Astrocyte of the hippocampus (primary cell): Measurements from ENCODE around the gene PRKAG3.
"Not testable (repeated sequence)": the region's sequence is repeated elsewhere in the genome, so short reads cannot be mapped to it uniquely, and the experiment has no call there.

Source experiments
- DNase-seq: peaks from one replicate; pipeline ENCODE4 v3.0.0; 2011; ENCODE audit warnings: low read depth, low spot score

Gene PRKAG3

DNA sequence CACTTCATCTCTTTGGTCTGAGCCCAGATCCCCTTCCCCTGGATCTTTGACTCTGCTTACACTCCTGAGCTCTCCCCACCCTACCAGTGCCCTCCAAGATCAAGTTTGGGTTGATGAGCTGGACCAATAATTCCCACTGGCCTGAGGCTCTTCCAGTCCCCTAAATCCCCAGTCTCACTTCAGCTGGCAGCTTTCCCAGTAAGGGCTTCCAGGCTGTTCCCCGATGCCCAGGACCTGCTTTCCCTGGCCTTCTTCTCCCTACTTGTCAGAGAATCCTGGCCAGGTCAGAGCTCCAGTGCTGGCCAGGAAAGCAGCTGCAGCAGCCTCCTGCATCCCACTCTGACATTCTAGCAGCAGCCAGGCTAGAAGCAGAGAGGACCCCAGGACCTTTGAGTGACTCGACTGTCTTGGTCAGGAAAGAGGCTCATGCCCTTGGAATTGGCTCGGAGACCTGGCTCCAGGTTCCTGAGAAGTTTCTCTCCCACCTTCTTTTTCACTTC, 31.5 kb upstream of the PRKAG3 start:
- DNase-seq, result no peak

GRCh38 chr2:218861645-218862318, 30.2 kb upstream of the PRKAG3 start:
- no peak for DNase-seq

DNA sequence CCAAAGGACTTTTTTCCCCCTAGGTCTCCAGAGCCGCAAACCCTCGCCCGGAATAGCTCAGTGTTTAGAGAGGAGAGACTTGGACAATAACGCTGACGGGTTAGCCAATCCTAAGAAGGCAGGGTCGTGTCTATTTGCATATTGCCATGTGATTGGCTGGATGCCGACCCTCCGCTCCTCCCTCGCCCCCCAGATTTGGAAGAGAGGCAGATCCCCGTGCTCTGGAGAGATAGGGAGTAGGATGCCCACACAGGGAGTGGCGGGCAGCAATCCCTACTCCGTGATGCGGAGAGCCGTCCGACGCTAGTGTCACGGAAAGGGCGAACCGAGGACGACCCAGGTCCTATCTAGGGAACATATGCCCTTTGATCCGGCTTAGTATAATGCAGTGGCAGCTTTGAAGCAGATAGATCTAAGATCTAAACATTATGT, 29.4 kb upstream of the PRKAG3 start:
- DNase-seq, result peak; percentile 54

DNA sequence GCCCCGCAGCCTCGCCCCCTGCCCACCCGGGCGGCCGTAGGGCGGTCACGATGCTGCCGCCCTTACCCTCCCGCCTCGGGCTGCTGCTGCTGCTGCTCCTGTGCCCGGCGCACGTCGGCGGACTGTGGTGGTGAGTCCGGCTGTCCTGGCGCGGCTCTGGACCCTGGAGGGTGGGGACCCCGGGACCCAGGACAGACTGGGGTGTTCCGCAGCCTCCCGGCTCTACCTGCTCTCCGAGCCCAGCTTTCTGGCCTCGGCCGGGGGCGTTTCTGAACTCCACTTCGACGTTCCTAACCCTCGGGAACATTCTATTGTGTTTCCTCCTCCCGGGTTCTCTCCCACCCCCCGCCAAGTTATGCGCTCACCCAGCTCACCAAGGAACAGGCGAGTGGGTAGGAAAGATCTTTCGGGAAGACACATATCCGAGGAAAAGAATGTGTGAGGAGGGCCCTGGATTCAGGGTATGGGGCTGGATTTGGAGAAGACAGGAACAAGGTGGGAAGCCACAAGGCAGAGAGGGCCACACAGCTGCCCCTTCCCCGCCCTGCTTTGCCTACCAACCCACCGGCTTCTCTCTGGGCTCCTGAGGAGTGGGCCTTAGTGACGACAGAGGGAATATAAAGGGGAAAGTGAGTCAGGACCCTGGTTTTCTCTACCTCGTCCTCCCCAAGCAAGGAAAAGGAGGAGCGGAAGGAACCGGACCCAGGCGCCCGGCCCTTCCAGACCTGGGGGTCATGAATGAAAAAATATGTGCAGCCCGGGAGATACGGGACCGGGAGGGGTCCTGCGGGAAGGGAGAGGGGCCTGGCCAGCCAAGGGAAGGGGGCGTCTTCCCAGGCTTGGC, 28.6 kb upstream of the PRKAG3 start:
- DNase-seq, result no peak

- no peak for DNase-seq
These were observed 28.0 kb upstream of the PRKAG3 start, which contains the start of gene WNT6 for GRCh38 chr2:218859556-218859987. WNT6 (plus strand) TSS chr2:218859805; CDS start chr2:218860038, 233 bp downstream.

DNA sequence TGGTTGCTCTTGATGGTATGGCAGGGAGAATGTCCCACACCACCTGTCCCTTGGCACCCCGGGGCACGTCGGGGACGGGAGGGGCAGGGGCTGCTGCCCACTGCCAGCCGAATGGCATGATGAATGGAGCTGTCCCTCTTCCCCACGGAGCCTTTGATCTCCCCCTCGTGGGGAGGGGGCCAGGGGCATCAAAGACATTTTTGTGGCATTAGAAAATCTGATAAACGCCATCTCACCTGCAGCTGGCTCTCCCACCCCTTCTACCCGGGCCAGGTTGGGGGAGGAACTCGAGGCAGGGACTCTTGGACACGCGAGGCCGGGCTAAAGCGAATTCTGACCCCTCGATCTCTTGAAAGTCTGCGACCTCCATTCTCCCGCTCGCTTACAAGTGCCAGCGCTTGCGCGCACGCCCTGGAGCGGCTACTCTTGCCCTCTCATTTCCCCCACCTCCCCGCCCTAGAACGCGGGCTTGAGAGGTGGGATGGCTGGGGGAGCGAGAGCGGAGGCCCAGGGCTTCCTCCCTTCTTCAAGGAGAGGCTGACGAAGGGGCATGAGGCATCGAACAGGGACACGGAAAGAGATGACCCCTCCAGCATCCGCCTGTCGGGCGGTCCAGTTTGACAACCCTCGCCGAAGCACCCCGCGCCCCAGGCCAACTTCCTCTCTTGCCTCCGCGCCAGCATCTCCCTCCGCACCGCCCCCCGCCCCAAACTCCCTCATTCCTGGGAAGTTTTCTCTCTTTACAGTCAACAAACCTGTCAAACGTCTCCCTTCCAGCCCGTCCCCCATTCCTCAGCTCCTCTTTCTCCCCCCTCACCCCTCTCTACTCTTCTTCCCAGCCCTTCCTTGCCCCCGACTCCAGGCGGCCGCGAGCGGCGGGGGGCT, 27.3 kb upstream of the PRKAG3 start:
- DNase-seq, result no peak

DNA sequence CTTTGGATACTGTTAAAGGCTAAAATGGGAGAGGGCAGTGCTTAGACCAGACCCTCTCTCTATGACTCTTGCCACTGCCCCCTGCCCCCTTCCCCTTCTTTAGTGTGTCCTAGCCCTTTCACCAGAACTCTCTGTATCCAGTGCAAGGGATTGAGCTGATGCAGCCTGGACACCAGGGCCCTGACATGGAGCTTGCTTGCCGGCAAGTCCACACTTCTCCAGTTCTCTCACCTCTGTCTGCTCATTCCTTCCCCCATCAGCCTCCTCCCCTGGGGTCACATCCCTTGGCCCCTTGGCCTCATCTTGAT, 26.5 kb upstream of the PRKAG3 start:
- no peak for DNase-seq

- no peak for DNase-seq
These were observed 26.0 kb upstream of the PRKAG3 start for GRCh38 chr2:218857371-218858137.

DNA sequence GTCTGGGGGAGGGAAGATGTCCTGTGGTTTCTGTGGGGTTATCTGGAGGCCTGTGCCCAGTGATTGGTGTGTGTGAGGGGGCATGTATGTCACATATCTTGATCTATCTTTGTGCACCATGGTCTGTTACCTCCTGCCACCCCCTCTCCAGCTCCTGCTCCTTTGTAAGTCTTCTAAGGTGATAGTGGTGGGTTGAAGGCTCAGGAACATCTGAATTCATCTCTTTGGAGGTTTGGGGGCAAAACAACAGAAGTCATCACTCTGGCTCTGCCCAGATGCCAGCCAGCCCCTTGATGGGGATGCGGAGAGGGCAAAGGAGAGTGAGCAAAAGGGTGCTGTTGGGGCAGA, 25.3 kb upstream of the PRKAG3 start:
- DNase-seq, result no peak

GRCh38 chr2:218856167-218856895, 24.7 kb upstream of the PRKAG3 start:
- DNase-seq, result no peak

GRCh38 chr2:218855305-218856166, 23.9 kb upstream of the PRKAG3 start:
- no peak for DNase-seq

- no peak for DNase-seq
These were observed 23.3 kb upstream of the PRKAG3 start for GRCh38 chr2:218854860-218855259.

DNA sequence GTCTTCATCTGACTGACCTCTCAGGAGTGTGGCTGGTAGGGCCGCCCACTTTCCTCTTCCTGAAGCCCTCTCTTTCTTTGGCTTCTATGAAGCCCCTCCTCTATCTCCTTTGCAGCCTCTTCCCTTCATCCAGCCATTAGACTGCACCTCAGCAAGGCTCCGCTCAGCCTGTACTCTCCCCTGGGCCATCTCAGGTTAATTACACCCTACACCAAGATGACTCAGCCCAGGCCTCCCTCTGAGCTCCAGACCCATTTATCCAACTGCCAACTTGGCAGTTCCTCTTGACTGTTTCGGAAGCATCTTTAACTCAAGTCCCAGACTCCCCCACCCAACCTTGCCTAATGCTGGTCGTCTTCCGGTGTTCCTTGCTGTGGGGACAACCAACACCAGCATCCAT, 22.2 kb upstream of the PRKAG3 start:
- peak; percentile 37 for DNase-seq

DNA sequence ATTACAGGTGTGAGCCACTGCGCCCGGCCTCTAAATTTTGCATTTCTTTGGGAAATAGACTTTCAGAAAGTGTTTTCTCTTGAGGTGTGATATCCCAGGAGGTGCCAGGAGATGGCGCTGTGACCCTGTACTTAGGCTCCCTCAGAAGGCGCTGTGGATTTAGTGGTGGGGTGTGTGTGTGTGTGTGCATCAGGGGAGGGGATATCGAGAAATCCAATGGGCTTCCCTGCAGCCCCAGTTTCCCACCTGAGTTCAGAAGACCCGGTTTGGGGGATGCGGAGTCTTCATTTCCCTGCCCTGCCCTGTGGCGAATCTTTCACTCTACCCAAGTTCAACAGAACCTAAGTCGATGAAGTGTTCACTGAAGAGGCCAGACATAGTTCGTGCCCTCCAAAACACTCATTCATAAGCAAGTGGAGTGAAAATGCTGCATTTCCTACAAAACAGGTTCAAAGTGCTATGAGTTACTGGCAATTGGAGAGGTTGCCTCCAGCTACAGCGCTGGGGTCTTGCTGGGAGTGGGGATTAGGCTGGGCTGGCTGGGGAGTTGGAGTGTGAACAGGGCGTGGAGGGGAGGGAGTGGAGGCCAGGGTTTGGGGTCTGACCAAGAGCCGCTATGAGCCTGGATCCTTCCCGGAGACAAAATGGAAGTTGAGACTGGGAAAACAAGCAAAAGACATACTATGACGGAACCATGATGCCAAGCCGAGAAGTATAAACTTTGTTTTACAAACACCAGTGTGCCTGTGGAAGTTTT, 21.5 kb upstream of the PRKAG3 start:
- peak; percentile 67 for DNase-seq

DNA sequence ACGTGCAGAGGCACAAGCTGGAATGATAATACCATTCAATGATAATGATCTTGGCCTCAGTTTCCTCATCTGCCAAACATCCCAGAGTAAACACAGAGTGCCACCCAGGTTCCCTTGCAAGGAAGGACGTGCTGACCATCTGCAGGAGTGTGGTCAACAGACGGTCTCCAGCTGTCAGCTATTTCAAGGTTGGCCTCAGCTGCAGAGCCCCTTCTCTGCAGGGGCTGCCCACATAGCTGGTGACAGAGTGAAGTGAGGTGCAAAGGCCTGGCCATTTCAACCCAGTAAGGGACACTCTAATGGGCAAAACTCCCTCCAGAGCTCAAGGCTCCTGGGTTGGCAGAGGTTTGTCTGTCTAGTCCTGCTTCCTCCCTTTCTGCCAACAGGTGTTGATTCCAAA, 19.7 kb upstream of the PRKAG3 start:
- no peak for DNase-seq

- DNase-seq, result no peak
These were observed 19.2 kb upstream of the PRKAG3 start for GRCh38 chr2:218850796-218851195.

DNA sequence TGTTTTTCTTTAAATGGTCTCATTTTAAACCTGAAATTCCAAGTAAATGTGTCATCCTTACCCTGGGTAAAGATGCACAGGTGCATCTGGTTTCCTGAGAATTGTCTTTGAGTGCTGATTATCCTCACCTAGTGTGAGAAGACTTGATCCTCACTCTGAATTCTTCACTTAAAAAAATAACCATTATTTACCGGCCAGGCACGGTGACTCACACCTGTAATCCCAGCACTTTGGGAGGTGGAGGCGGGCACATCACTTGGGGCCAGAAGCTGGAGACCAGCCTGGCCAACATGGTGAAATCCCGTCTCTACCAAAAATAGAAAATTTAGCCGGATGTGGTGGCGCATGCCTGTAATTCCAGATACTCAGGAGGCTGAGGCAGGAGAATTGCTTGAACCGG, 18.1 kb upstream of the PRKAG3 start:
- DNase-seq, result no peak

GRCh38 chr2:218846963-218847362, 15.4 kb upstream of the PRKAG3 start:
- DNase-seq, result not testable (repeated sequence)

DNA sequence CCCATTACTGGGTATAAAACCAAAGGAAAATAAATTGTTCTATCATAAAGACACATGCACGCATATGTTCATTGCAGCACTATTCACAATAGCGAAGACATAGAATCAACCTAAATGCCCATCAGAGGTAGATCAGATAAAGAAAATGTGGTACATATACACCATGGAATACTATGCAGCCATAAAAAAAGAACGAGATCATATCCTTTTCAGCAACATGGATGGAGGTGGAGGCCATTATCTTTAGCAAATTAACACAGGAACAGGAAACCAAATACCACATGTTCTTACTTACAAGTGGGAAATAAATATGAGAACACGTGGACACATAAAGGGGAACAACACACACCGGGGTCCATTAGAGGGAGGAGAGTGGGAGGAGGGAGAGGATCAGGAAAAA, 12.7 kb upstream of the PRKAG3 start:
- DNase-seq, result not testable (repeated sequence)
